HUDEP-2 (cell line): ENCODE results near the gene LANCL2.

Experiments
- DNase-seq, 76 experiments: peaks; one replicate each; lab custom pipeline; 2025; ENCODE audit not compliant: unreplicated experiment in 76 of 76; lab: John Stamatoyannopoulos, UW

The LANCL2 gene

DNA sequence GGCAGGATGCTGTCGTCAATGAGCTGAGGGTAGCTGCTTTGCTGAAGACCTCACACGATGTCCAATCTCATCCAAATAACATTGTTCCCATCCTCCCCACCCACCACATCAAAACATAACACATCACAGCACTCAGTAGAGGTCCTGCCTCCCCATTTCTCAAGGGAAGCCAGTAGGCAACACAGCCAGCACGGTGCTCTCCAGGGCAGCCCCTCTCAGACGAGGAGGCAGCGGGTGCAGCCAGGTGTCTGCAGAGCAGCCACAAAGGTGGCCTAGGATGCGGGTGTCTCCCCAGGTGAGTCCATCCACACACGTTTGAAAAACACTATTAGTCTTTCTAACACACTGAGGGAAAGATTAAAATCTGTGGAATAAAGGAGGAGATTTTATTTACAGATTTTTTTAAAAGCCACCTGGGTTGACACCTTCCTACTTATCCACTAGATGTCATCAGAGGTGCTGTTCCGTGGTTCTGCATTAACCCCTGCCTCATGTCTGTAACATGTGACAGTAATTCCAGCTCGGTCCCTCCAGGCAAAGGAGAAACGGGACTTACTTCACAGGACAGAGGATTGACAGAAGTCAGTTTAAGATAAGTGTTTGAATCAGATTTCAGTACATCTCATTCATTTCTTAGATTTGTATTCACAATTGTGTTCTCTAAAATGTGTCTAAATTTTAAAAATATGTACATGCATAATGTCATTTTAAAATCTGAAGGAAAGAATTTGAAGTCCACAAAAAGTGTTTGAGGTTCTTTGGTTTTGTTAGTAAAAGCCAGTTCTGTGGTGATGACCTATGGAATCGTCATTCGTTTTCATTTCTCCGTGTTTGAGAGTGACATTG is 68.0 kb downstream of the LANCL2 start:
- peak in 4 of 76 experiments; percentile 3 to 12 (median 6) for DNase-seq

DNA sequence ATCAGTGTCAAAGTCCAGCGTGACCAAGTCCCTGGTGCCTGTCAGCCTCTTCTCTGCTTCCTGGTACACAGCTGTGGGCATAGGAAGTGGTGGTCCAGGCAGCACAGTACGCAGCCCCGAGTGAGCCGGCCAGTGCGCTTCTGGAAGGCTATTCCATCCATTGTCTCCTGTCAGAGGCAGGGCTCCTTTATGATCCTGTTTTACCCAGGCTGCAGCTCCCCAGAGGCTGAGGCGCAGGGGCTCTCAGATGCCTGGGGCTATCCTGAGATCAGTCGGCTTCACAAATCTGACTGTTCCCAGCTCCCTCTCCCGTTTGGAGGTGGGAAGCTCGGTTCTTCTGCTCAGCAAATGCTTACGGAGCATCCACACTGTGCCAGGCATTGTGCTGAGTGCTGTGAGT is 70.3 kb downstream of the LANCL2 start:
- no peak for DNase-seq

- DNase-seq: no peak
These were observed 71.3 kb downstream of the LANCL2 start for GRCh38 chr7:55436457-55436856.

GRCh38 chr7:55437375-55437774 is 72.2 kb downstream of the LANCL2 start:
- no peak for DNase-seq

- no peak for DNase-seq
These were observed 73.1 kb downstream of the LANCL2 start for GRCh38 chr7:55438085-55438756.

DNA sequence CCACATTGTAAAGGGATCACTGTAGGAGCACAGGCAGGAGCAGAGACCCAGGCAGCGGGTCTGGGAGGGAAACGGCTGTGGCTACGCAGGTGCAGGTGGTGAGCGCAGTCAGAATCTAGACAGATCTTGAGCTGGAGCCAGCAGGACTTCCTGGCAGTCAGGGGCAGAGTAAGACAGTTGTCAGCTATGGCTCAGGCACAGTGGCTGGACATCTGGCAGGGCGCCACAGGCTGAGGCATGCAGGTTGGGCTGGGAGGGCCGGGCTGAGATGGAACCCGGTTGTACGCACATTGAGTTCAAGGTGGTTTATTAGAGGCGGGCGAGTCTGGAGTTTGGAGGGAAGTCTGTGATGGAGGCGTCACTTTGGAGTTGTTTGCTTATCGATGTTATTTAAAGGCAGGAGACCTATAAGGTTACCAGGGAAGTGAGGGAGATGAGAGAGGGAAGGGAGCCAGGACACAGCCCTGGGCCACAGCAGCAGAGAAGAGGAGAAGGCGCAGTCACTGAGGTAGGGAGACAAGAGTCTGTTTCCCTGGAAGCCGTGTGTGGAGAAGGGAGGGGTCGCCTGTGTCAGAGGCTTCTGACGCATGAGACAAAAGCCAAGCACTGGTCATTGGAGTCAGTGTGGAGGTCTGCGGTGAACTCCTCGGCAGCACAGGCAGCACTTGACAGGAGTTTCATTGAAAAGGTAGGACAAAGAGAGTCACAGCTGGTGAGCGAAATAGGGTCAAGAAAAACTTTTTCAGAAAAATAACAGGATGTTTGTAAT is 73.8 kb downstream of the LANCL2 start:
- DNase-seq: peak in 1 of 76 experiments; percentile 4

- DNase-seq: no peak
These were observed 74.5 kb downstream of the LANCL2 start for GRCh38 chr7:55439627-55440026.

DNA sequence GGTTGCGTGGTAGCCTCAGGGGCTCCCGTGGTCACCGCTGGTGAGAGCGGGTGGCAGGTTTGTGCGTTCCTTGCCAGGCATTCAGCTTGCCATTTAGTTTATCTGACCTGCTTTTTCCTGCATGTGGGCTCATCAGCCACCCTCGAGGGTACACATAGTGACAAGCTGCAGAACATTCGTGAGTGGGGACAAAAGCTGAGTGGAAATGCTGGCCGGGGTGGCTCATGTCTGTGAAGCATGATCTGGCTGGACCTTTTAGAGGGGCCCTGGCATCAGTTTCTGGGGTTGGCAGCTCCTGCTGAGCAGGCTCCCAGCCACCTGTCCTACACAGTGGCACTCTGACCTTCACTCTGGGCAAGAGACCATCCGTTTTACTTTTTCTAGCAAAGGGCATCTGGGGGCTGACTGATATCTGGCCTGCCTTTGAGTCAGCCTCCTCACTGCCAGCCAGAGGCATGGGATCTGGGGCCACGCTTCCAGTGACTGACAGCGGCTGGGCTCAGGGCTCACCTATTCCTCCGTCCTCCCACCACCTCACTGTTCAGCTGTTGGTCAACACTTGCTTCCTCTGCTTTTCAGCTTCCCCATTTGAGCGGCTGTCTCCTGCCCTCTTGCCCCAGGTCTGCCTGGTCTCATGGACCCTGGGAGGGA is 75.0 kb downstream of the LANCL2 start:
- no peak for DNase-seq

DNA sequence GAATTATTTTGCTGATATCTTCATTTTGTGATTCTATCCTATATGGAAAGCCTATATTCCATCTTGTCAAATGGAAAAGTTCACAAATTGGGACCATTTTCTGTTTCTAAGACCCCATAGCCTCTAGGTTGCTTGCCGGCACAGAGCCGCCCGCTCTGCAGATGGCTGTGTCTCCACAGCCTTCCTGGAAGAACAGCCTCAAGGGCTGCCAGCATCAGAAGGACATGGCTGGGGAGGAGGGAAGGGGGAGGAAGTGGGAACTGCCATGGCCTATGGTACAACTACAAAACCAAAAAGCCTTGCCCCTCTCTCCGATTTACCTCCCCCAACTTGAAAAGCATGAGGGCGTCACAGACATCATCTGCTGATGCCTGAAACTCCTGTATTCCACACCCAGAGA is 75.9 kb downstream of the LANCL2 start:
- no peak for DNase-seq

DNA sequence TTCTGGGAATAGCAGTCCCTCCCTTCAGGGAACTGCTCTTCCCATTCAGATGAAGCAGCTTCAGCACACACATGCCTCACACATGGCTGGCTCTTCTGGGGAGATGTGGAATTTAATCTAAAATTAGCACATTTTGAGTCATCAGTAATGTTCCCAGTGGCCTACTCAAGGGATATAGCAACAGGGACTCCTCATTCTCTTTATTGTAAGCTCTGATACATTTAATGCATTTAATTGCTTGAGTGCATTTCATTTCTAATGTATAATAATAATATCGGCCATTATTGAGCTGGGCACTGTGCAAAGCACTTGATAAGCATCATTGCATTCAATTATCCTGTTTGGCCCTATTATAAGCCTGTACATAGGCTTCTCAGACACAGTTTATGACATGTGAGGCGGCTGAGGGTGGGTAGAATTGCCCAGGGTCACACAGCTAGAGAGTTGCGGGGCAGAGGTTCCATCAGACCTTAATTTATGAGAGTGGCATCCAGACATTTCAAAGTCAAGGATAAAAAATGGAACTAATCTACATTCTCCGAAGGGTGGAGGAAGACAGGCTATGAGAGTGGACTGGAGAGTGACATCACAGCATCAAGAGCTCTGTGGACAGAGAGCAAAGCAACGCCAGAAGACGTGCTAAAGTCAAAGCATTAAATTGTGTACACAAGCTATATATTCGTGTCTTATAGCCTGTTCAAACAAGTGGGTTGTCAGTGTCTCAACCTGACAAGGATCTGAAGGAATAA is 76.8 kb downstream of the LANCL2 start:
- no peak for DNase-seq

GRCh38 chr7:55444786-55445185 is 79.6 kb downstream of the LANCL2 start:
- no peak for DNase-seq

DNA sequence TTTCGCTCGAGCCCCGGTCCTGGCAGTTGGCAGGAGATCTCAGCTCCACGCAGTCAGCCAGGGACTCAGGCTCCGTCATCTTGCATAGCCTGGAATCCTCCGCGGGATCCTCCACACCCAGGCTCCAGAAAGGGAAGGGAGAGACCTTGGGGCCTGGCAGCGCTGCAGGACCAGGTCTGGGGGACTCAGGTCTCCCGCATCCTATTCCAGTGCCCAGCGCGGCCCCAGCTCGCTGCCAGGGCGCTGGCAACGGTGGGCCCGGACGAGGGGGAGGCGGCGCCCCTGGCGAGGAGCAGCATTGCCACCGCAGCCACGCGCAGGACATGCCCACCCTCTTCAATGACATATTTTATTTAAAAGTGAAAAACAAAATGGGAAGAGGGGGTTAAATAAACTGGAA is 83.4 kb downstream of the LANCL2 start:
- DNase-seq: no peak

DNA sequence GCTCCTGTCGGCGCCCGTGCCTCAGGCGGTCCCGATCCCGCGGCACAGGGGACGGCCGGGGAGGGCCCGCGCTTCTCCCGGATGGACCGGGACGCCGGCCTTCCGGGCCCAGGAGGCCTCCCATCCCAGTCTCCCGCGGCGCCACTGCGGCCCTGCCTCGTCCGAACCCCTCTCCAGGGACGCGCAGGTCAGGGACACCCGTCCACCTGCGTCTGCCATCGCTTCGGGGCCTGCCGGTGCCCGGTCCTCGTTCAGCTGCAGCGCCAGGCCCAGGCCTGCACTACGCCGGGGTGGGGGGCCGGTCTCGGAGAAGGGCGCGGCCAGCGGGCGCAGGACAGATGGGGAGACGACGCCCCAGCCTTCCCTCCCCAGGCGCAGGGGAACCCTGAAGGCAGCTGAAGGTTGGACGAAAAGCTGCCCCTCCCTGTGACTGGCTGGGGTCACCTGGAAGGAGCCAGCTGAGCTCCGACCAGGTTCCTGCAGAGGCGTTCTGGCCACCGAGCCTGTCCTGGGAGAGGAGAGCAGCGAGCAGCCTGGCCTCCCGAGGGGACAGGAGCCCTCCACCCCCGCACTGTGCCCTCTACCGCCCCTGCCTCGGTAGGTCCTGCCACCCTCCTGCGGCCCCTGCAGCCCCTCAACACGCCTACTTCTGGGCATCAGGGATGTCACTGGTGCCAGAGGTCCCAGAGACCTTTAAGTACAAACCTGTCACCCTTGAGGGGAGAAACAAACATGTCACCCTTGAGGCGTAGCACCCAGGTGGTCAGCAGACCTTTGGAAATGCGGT is 84.3 kb downstream of the LANCL2 start:
- DNase-seq: no peak

DNA sequence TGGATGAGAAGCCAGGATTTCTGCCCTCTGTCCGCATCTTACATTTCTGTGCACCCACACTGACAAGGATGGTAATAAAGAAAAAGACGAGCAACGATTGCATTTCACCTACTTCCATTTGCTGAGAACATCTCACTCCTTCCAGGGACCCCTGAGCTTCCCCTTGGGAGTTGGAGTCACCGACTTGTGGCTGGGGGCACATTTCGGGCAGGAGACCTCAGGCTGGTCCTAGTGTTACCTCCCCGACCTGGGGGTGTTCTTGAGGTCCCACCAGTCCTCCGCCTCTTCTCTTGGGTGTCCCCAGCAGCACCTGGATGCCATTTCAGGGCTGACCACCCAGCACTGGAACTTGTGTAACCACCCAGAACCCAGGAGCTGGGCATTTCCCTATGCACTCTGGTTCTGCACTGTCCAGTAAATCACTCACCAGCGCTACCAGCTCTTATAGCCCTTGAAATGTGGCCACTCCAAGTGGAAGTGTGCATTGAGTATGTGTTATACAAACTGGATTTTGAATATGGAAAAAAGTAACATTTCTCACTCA is 84.9 kb downstream of the LANCL2 start:
- no peak for DNase-seq

DNA sequence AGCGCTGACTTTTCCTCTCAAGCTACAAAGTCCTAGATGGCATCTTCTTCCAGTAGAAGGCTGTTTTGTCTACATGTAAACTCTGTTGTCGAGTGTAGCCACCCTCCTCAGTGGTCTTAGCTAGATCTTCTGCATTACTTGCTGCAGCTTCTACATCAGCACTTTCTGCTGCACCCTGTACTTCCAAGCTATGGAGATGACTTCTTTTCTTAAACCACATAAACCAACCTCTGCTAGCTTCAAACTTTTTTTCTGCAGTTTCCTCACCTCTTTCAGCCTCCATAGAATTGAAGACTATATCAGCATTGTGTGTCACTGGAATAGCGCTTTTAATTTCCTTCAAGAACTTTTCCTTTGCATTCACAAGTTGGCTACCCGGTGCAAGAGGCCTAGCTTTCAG is 87.8 kb downstream of the LANCL2 start:
- no peak for DNase-seq

- DNase-seq: no peak
These were observed 92.7 kb downstream of the LANCL2 start for GRCh38 chr7:55457801-55458200.

DNA sequence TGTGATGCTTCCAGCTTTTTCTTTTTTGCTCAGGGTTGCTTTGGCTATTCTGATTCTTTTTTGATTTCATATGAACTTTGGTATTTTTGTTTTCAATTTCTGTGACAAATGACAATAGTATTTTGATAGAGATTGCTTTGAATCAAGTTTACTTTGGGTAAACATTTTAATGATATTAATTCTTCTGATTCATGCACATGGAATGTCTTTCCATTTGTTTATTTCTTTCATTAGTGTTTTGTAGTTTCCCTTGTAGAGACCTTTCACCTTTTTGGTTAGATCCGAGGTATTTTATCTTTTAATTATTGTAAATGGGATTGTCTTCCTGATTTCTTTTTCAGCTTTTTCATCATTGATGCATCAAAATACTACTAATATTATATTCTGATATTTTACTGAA is 93.2 kb downstream of the LANCL2 start:
- DNase-seq: no peak

GRCh38 chr7:55463686-55464262 is 98.6 kb downstream of the LANCL2 start:
- DNase-seq: no peak

DNA sequence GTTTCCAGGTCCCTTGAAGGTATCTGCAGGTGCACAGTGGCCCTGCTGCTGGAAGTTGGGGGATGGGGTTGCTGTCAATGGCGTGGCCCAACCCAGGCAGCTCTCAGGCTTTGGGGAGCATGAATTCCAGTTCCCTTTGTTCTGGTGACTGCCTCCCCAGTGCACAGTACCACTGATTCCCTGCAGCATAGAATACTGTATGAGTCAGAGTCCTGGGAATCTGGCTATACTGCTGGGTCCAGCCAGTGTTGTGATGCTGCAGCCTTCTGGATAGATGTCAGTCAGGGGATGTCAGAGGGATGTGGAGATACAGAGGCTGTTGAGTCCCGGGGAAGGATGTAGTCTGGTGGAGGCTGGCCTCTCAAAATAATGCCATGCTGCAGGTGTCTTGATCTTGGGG is 99.3 kb downstream of the LANCL2 start:
- DNase-seq: no peak
